ENCODE results near the gene FSTL1.

Gene FSTL1

DNA sequence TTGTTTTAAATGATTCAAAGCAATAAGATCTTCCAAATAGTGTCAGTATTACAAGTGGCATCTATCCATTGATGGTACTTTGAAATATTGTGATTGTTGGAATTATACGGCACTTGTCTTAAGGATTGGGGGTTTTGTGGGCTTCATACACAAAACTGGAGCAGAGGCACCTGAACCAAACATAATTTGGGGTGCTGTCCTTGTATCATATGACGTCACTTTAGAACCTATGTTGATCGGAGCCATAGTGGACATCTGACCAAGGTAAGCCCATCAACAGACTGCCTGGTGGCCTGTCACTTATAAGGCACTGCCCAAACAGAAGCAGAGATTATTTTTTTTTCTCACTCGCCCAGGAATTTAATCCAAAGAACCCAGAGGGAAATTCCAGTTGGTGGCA, 98.8 kb downstream of the FSTL1 start:
- TF ChIP-seq SP1 (IDR thresholded peaks at IDR 0.05) = no peak
- no peak for TF ChIP-seq NFRKB (IDR thresholded peaks at IDR 0.05)
- no peak for TF ChIP-seq FOXM1 (IDR thresholded peaks at IDR 0.05; ENCODE audit: borderline replicate concordance)
- ChIA-PET POLR2A (no interaction called here), CTCF (no interaction called here)
- DNase-seq (ENCODE audit: extremely low spot score) = no peak

- DNase-seq (ENCODE audit: extremely low spot score) = peak; percentile 12
- TF ChIP-seq SUZ12 (IDR thresholded peaks at IDR 0.05) (no peak), LEF1 (IDR thresholded peaks at IDR 0.05; ENCODE audit: borderline replicate concordance) (no peak), ARNT (IDR thresholded peaks at IDR 0.05) (no peak), HDGF (IDR thresholded peaks at IDR 0.05; ENCODE audit: borderline replicate concordance) (no peak), FOXA1 (IDR thresholded peaks at IDR 0.05) (no peak), TARDBP (IDR thresholded peaks at IDR 0.05) (no peak), L3MBTL2 (conservative IDR thresholded peaks at IDR 0.05) (no peak), ZNF384 (IDR thresholded peaks at IDR 0.05) (no peak), BHLHE40 (IDR thresholded peaks at IDR 0.05; ENCODE audit: borderline replicate concordance) (no peak), ELF4 (IDR thresholded peaks at IDR 0.05) (no peak), CTBP1 (IDR thresholded peaks at IDR 0.05; ENCODE audit: borderline replicate concordance) (no peak), FOXM1 (IDR thresholded peaks at IDR 0.05; ENCODE audit: borderline replicate concordance) (no peak), FOXK2 (IDR thresholded peaks at IDR 0.05) (no peak), NFRKB (IDR thresholded peaks at IDR 0.05) (no peak), PKNOX1 (IDR thresholded peaks at IDR 0.05) (no peak)
- ChIA-PET POLR2A (interaction anchor here (1.0 to 3.2 kb wide), 6 partner anchors 13 to 256 kb away, joined by 3 to 23 read pairs (median 4); partner anchors contain the start of genes FSTL1 and GSK3B), CTCF (interaction anchor here (0.9 kb wide), 1 partner anchor 9 kb away, joined by 3 read pairs; no protein-coding TSS in a partner anchor)
Observed at GRCh38 chr3:120350401-120350941, 100.3 kb downstream of the FSTL1 start.

- TF ChIP-seq ARNT (IDR thresholded peaks at IDR 0.05) = no peak
- no peak for TF ChIP-seq ZNF384 (IDR thresholded peaks at IDR 0.05)
- TF ChIP-seq HDGF (IDR thresholded peaks at IDR 0.05; ENCODE audit: borderline replicate concordance) = no peak
- TF ChIP-seq L3MBTL2 (conservative IDR thresholded peaks at IDR 0.05) = no peak
- no peak for TF ChIP-seq PKNOX1 (IDR thresholded peaks at IDR 0.05)
- no peak for TF ChIP-seq FOXM1 (IDR thresholded peaks at IDR 0.05; ENCODE audit: borderline replicate concordance)
- no peak for TF ChIP-seq LEF1 (IDR thresholded peaks at IDR 0.05; ENCODE audit: borderline replicate concordance)
- no peak for TF ChIP-seq SP1 (IDR thresholded peaks at IDR 0.05)
- no peak for TF ChIP-seq BHLHE40 (IDR thresholded peaks at IDR 0.05; ENCODE audit: borderline replicate concordance)
- no peak for TF ChIP-seq FOXK2 (IDR thresholded peaks at IDR 0.05)
- TF ChIP-seq FOXA1 (IDR thresholded peaks at IDR 0.05) = no peak
- no peak for TF ChIP-seq NFRKB (IDR thresholded peaks at IDR 0.05)
- TF ChIP-seq ELF4 (IDR thresholded peaks at IDR 0.05) = no peak
- DNase-seq (ENCODE audit: extremely low spot score) = no peak
- CTCF ChIA-PET = interaction anchor here (0.9 kb wide), 1 partner anchor 9 kb away, joined by 3 read pairs; no protein-coding TSS in a partner anchor
- POLR2A ChIA-PET = interaction anchor here (1.0 to 3.2 kb wide), 11 partner anchors 8 to 320 kb away, joined by 3 to 23 read pairs (median 4); partner anchors contain the start of genes FSTL1 and GSK3B
Observed at GRCh38 chr3:120349855-120350125, 101.0 kb downstream of the FSTL1 start.

DNA sequence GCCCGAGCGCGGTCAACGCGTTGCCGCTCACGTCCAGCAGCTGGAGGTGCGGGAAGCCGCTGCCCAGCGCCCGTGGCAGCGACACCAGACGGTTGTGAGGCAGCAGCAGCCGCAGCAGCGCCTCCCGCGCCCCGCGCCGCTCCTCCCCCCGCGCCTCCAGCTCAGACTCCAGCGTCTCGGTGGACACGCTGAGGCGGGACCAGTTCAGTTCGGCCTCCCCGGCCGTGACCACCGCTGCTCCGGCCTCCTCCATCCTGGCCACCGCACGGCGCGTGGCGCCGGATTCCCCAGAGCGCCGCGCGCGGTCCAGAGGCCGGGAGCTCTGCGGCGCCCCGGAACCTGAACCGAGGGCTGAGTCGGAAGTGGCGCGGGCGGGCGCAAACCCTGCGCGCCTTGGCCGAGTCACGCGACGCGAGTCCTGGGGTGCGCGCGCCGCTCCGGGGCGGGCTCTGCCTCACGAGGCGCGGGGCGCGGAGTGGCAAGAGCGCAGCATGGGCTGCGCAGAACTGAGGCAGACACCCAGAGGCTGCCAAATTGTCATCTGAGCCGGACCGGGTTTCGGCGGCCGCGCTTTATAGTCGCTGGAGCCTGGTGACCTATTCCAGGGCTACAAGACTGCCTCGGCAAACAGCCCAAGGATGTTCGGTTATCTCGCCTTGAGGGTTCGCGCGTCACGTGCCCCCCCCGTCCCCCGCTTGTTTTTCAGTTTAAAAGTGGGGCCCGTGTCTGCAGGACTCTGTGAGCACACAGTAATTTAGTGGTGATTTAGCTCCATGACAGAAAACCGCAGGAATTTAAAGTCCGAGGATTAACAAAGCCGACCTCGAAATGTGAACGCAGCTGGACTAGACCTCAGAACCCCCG, 101.6 kb downstream of the FSTL1 start, which contains the start of gene LRRC58:
Gene LRRC58 (minus strand): TSS at position 364 of the 864 bp plus-strand sequence. CDS start 111 bp downstream, at position 253.
- TF ChIP-seq CTBP1 (IDR thresholded peaks at IDR 0.05; ENCODE audit: borderline replicate concordance) = no peak
- no peak for TF ChIP-seq PKNOX1 (IDR thresholded peaks at IDR 0.05)
- TF ChIP-seq ARNT (IDR thresholded peaks at IDR 0.05) = peak; percentile 95
- TF ChIP-seq LEF1 (IDR thresholded peaks at IDR 0.05; ENCODE audit: borderline replicate concordance) = no peak; the same call in 1 of the 2 replicates
- no peak for TF ChIP-seq FOXK2 (IDR thresholded peaks at IDR 0.05)
- 0 out of 2 replicates have a peak, but pooled peaks have one; percentile 24 for TF ChIP-seq TARDBP (IDR thresholded peaks at IDR 0.05)
- TF ChIP-seq FOXM1 (IDR thresholded peaks at IDR 0.05; ENCODE audit: borderline replicate concordance) = no peak
- peak; percentile 84 for TF ChIP-seq L3MBTL2 (conservative IDR thresholded peaks at IDR 0.05)
- ChIA-PET POLR2A (interaction anchor here (0.6 to 3.2 kb wide), 17 partner anchors 9 to 319 kb away, joined by 3 to 23 read pairs (median 3); partner anchors contain the start of gene FSTL1), CTCF (interaction anchor here (0.9 kb wide), 1 partner anchor 209 kb away, joined by 3 read pairs; no protein-coding TSS in a partner anchor)
- peak; percentile 89 for DNase-seq (ENCODE audit: extremely low spot score)

DNA sequence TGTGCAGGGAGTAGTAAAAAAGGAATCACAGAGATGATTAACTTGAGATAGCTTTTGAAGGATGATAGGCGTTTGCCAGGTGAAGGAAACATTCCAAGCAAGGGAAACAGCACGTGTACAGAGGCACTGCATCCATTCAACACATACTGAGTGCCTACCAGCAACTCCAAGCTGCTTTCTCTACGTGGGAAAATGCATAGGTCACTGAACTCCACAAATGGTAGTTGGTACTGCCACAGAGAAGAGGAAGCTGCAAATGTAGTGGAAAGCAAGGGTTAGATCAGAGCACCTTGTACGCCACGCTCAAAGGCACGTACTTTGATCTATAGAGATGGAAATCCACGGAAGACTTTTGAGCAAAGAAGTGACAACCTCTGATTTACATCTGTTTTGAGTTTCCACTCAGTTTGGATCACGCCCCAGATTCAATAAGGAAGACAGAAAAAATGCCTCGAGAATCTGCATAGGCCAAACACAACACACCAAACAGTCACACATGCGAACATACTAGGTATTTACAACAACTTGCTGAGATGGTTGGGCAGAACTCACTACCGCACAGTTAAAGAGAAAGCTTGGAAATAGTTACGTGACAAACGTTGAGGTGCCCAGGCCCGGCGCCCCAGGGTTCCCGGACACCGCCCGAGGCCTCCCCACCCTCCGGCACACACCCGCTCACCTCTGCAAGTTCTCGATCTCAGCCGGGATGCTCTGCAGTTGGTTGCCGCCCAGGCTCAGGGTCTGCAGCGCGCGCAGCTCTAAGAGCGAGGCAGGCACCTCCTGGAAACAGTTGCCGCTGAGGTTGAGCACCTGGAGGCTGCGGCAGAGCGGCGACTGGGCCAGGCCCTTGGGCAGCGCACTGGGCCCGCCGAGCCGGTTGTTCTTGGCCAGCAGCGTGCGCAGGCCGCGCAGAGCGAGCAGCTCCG, 102.5 kb downstream of the FSTL1 start:
- CTCF ChIA-PET = interaction anchor here (0.9 kb wide), 1 partner anchor 210 kb away, joined by 3 read pairs; no protein-coding TSS in a partner anchor
- TF ChIP-seq SUZ12 (IDR thresholded peaks at IDR 0.05) = no peak
- no peak for TF ChIP-seq LEF1 (IDR thresholded peaks at IDR 0.05; ENCODE audit: borderline replicate concordance)
- TF ChIP-seq TARDBP (IDR thresholded peaks at IDR 0.05) = no peak
- TF ChIP-seq CTBP1 (IDR thresholded peaks at IDR 0.05; ENCODE audit: borderline replicate concordance) = no peak
- no peak for TF ChIP-seq HDGF (IDR thresholded peaks at IDR 0.05; ENCODE audit: borderline replicate concordance)
- TF ChIP-seq ARNT (IDR thresholded peaks at IDR 0.05) = no peak
- no peak for TF ChIP-seq FOXM1 (IDR thresholded peaks at IDR 0.05; ENCODE audit: borderline replicate concordance)
- TF ChIP-seq L3MBTL2 (conservative IDR thresholded peaks at IDR 0.05) = no peak
- TF ChIP-seq FOXA1 (IDR thresholded peaks at IDR 0.05) = no peak
- TF ChIP-seq FOXK2 (IDR thresholded peaks at IDR 0.05) = no peak
- TF ChIP-seq BHLHE40 (IDR thresholded peaks at IDR 0.05; ENCODE audit: borderline replicate concordance) = no peak
- no peak for TF ChIP-seq ELF4 (IDR thresholded peaks at IDR 0.05)
- TF ChIP-seq ZNF384 (IDR thresholded peaks at IDR 0.05) = no peak
- no peak for TF ChIP-seq PKNOX1 (IDR thresholded peaks at IDR 0.05)
- no peak for TF ChIP-seq NFRKB (IDR thresholded peaks at IDR 0.05)
- no peak for TF ChIP-seq SP1 (IDR thresholded peaks at IDR 0.05)
- POLR2A ChIA-PET = interaction anchor here (0.7 to 3.2 kb wide), 12 partner anchors 10 to 850 kb away, joined by 3 to 23 read pairs (median 5); partner anchors contain the start of gene TIMMDC1
- DNase-seq (ENCODE audit: extremely low spot score) = peak; percentile 51

Measured in HEK293T (cell line).